Thoracic aorta (tissue), 2 donors: Measurements from ENCODE around the gene SYT6. TPM values are rescaled to one million over a fixed set of nuclear protein-coding genes. Genes with fewer than 3 reads are reported as not detected.

ENCODE experiments used
- ATAC-seq: fragments of 150-250 bp; one replicate; pipeline ENCODE4 v1.8.0; 2017; ENCODE audit warnings: low read depth; ENCODE audit not compliant: insufficient number of reproducible peaks, low FRiP score
- DNase-seq: peaks from one replicate; pipeline ENCODE4 v3.0.0-alpha.2; 2020; ENCODE audit warnings: low spot score
- H3K27ac ChIP-seq, 2 donors: fragments of 200-600 bp; sonication (generic); 1 replicate in 1 of 2; 2 replicates in 1 of 2; pipeline ENCODE4 v1.5.1; 2016; ENCODE audit warnings: mild to moderate bottlenecking in 2 of 2, moderate library complexity in 2 of 2
- H3K27me3 ChIP-seq: fragments of 200-600 bp; sonication (generic); replicated peaks from 2 replicates; pipeline ENCODE4 v1.6.0; 2016; ENCODE audit warnings: mild to moderate bottlenecking; ENCODE audit not compliant: insufficient read depth
- H3K36me3 ChIP-seq: fragments of 200-600 bp; sonication (generic); one replicate; pipeline ENCODE4 v1.5.1; 2016
- H3K4me1 ChIP-seq, 2 donors: fragments of 200-600 bp; sonication (generic); 1 replicate in 1 of 2; 2 replicates in 1 of 2; pipeline versions ENCODE4 v1.5.1 to v1.6.0; 2016; ENCODE audit warnings: low read depth in 2 of 2, mild to moderate bottlenecking in 1 of 2; ENCODE audit not compliant: control insufficient read depth in 1 of 2
- H3K4me3 ChIP-seq: fragments of 200-600 bp; sonication (generic); 2 replicates; pipeline ENCODE4 v1.5.1; 2016; ENCODE audit warnings: mild to moderate bottlenecking
- H3K9me3 ChIP-seq: fragments of 200-600 bp; sonication (generic); 2 replicates; pipeline ENCODE4 v1.5.1; 2016
- total RNA-seq, 2 donors: library from RNA; depleted of rRNA; stranded (reverse); fragments of >200 nt; gene quantifications; one replicate each; pipeline versions ENCODE4 v1.1.0 to v1.2.3, GENCODE V29; 2016
- TF ChIP-seq, protein P1 (sequence below): fragments of 200-600 bp; sonication (generic); IDR thresholded peaks from one replicate; pipeline ENCODE4 v1.5.1; 2019; ENCODE audit warnings: antibody characterized with exemption

Gene SYT6
- total RNA-seq, 2 donors from 2014 or later, result 0.85 TPM; not detected in 1

DNA sequence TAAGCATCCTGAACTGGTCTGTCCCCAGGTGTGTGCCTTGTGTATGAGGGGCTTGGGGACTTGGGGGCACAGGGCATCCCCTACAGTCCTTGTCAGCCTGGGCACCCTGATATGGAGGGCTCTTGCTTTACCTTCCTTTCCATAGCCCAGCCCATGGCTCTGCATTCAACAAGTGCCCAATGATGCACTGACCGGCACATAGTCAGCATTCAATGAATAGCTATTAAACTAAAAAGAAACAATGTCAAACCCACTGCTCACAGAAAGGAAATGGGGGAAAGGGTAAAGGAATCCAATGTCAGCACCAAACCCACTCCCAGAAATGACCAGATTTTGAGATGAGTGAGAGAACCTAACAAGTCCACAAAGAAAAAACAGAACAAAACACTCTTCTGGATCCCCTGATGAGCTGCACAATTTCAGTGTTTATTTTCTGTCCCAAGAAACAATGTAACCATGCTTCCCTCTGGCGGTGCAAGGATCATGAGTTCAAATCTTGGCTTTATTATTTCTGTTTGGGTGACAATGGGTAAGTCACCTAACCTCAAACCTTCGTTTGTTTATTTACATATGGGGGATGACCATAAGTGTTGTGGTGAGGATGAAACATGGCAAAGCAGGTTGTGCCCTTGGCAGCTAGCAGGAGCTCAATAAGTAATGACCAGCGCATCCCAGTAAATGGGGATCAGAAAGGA, 22.0 kb downstream of the SYT6 start:
- no peaks in the 10 kb centered on the region for H3K9me3 ChIP-seq
- no peaks in the 10 kb centered on the region for H3K36me3 ChIP-seq
- no peak overlapping the region for H3K27ac ChIP-seq
- DNase-seq, result no peak
- TF ChIP-seq, protein P1, sequence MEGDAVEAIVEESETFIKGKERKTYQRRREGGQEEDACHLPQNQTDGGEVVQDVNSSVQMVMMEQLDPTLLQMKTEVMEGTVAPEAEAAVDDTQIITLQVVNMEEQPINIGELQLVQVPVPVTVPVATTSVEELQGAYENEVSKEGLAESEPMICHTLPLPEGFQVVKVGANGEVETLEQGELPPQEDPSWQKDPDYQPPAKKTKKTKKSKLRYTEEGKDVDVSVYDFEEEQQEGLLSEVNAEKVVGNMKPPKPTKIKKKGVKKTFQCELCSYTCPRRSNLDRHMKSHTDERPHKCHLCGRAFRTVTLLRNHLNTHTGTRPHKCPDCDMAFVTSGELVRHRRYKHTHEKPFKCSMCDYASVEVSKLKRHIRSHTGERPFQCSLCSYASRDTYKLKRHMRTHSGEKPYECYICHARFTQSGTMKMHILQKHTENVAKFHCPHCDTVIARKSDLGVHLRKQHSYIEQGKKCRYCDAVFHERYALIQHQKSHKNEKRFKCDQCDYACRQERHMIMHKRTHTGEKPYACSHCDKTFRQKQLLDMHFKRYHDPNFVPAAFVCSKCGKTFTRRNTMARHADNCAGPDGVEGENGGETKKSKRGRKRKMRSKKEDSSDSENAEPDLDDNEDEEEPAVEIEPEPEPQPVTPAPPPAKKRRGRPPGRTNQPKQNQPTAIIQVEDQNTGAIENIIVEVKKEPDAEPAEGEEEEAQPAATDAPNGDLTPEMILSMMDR, result no peak
- H3K27me3 ChIP-seq, result no peaks in the 10 kb centered on the region
- no peak for ATAC-seq
- H3K4me3 ChIP-seq, result no peak overlapping the region
- H3K4me1 ChIP-seq, result no peaks in the 10 kb centered on the region

DNA sequence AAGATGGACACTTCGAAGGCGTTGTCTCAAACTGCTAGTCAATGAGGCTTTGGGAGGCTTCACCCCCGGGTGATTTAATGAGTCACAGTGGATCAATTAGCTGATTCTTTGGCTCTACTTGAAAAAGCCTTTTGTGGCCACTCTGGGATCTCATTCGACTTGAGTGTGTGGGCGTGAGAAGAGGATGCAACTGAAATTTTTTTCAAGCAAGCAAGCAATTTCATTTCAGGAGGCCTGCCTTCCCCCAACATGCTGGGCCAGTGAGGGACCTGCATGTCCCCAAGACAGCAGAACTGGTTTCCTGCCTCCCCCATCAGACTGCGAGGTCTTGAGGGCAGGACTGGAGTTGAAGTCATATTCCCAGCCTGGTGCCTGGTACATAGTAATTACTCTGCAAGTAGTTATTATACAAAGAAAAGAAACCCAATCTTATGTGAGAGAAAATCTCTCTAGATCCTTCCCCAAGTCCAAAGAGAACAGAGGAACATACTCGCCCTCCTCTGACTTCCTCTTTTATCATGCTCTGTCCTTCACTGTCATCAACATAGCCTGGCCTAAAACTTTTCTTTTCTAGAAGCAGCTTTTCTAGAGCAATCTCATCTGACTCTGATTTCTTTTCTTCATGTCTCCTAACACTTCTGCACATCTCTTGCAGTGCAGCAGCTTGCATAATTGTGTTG, 22.7 kb downstream of the SYT6 start:
- Histone ChIP-seq H3K27me3 (no peaks in the 10 kb centered on the region), H3K4me1 (no peaks in the 10 kb centered on the region), H3K27ac (no peak overlapping the region), H3K36me3 (no peaks in the 10 kb centered on the region), H3K9me3 (no peaks in the 10 kb centered on the region), H3K4me3 (no peak overlapping the region)
- TF ChIP-seq, protein P1, result no peak
- ATAC-seq (no peak), DNase-seq (no peak)

DNA sequence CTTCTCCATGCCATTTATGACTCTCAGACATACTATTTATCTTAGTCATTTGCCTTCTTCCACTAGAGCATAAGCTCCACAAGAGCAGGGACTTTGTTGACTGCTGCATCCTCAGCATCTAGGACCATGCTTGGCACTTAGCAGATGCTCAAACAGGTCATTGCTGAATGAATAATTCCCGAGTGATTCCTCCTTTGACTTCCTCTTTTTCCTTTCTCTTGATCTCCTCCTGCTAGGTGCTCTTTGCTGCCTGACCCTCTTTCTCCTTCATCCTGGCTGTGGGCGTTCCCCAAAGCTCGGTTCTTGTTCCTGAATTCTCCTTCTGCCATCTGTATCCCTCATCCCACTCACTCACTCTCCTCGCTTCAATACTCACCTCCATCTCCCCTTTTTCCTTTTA, 23.5 kb downstream of the SYT6 start:
- TF ChIP-seq, protein P1, result no peak
- no peaks in the 10 kb centered on the region for H3K9me3 ChIP-seq
- no peak for ATAC-seq
- DNase-seq, result no peak
- H3K27ac ChIP-seq, result no peak overlapping the region
- no peak overlapping the region for H3K4me3 ChIP-seq
- no peaks in the 10 kb centered on the region for H3K4me1 ChIP-seq
- H3K36me3 ChIP-seq, result no peaks in the 10 kb centered on the region
- no peaks in the 10 kb centered on the region for H3K27me3 ChIP-seq

DNA sequence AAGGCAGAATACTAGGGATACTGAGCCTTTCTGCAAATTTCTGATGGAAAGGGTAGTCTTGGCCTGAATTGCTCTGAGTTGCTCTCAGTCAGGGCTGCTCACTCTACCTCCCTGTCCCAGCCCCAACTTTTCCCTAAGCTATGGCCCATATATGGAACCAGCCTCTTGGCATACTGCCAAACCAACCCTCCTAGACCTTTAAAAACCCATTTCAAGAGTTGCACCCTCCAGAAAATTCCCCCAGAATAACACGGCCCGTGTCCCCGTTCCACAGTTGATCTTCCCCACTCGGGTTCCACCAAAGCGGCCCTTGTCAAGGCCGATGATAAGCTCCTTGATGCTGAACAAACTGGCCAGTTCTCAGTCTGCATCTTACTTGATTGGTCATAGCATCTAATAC, 25.4 kb downstream of the SYT6 start:
- H3K4me3 ChIP-seq, result no peak overlapping the region
- DNase-seq (no peak), ATAC-seq (no peak)
- H3K27ac ChIP-seq, result no peak overlapping the region
- no peaks in the 10 kb centered on the region for H3K27me3 ChIP-seq
- H3K36me3 ChIP-seq, result no peaks in the 10 kb centered on the region
- H3K4me1 ChIP-seq, result no peaks in the 10 kb centered on the region
- no peaks in the 10 kb centered on the region for H3K9me3 ChIP-seq
- TF ChIP-seq, protein P1, result no peak

DNA sequence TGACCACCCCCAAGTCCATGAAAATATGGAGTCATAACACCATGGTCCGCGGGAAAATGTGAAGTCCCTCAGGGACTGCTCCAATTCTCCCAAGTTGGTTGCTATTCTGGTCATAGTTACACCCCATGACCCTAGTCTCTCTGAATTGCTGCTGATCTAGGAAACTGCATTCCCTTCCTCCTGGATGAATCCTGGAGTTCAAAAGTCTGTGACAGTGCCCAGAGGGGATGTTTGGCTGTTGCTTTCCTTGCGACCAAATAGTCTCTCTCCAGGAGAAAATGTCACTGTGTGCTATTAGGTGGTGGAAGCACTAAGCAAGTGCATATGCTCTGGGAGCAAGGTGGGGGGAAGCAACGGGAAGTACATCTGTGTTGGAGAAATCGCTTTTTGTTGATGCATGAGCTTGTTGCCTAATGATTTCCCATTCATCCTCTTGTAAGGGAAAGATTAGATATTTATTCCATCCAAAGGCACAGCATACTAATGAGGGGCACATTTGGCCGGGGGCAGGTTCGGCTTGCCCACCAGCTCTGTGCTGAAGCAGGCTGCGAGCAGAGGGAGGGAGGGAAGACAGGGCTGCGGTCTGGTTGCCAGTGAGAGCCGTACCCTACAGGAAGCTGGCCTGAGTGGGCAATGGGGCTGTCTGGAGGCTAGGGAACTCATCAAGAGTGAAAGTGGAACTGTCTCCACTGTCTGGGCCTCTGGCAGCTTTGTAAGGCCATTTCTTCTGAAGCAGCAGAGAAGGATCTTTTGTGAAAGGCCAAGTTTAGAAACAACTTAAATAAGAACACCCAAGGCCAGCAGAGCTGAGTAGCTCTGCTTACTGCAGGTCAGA, 27.2 kb downstream of the SYT6 start:
- DNase-seq (no peak), ATAC-seq (no peak)
- TF ChIP-seq, protein P1, result no peak
- H3K9me3 ChIP-seq, result no peaks in the 10 kb centered on the region
- no peak overlapping the region for H3K27ac ChIP-seq
- H3K36me3 ChIP-seq, result no peaks in the 10 kb centered on the region
- no peak overlapping the region for H3K4me3 ChIP-seq
- no peaks in the 10 kb centered on the region for H3K27me3 ChIP-seq
- H3K4me1 ChIP-seq, result no peaks in the 10 kb centered on the region
